ENCODE data around the gene LRMDA.
"Not testable (repeated sequence)": the region's sequence is repeated elsewhere in the genome, so short reads cannot be mapped to it uniquely, and the experiment has no call there.

The LRMDA gene

DNA sequence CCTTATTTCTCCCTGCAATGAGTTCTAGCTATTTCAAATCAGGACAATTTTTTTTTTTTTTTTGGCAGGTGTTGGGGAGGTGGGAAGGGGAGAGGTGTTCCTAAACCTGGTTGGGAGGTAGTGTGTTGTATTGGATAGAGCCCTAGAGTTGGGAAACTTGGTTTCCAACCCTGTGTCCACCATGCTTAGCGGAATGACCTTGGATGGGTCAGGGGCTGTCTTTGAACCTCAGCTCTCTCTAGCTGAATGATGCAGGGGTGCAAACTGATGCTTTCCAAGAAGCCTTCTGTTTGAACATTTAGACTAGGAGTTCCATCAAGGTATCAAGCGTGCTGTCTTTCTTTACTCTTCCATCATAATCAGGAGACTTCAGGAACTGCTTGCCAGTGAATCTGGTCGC lies 332.2 kb downstream of the LRMDA start:
- Histone ChIP-seq H3K27ac (no peak overlapping the region), H3K27me3 (ENCODE audit: insufficient read depth, low read depth) (no peaks in the 10 kb centered on the region), H3K4me3 (IDR thresholded peaks at IDR 0.05; ENCODE audit: insufficient read depth, low read depth, low read length) (no peak overlapping the region), H3K4me2 (no peak overlapping the region; the same call in 1 of the 2 replicates), H3K4me1 (ENCODE audit: low read depth, poor library complexity, severe bottlenecking) (peaks cover 17% of the 10 kb centered on the region), H3K36me3 (ENCODE audit: insufficient read depth) (no peaks in the 10 kb centered on the region), H4K20me1 (ENCODE audit: insufficient read depth) (no peaks in the 10 kb centered on the region), H3K9ac (no peak overlapping the region), H2AFZ (ENCODE audit: low read depth) (no peak overlapping the region), H3K79me2 (ENCODE audit: insufficient read depth, low read depth) (no peaks in the 10 kb centered on the region)
- TF ChIP-seq, protein P1, sequence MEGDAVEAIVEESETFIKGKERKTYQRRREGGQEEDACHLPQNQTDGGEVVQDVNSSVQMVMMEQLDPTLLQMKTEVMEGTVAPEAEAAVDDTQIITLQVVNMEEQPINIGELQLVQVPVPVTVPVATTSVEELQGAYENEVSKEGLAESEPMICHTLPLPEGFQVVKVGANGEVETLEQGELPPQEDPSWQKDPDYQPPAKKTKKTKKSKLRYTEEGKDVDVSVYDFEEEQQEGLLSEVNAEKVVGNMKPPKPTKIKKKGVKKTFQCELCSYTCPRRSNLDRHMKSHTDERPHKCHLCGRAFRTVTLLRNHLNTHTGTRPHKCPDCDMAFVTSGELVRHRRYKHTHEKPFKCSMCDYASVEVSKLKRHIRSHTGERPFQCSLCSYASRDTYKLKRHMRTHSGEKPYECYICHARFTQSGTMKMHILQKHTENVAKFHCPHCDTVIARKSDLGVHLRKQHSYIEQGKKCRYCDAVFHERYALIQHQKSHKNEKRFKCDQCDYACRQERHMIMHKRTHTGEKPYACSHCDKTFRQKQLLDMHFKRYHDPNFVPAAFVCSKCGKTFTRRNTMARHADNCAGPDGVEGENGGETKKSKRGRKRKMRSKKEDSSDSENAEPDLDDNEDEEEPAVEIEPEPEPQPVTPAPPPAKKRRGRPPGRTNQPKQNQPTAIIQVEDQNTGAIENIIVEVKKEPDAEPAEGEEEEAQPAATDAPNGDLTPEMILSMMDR (conservative IDR thresholded peaks at IDR 0.05; ENCODE audit: low read depth, low read length): no peak

GRCh38 chr10:75764974-75765788 lies 333.8 kb downstream of the LRMDA start:
- Histone ChIP-seq H3K4me2 (no peak overlapping the region), H3K27me3 (ENCODE audit: insufficient read depth, low read depth) (no peaks in the 10 kb centered on the region), H3K9ac (no peak overlapping the region), H3K27ac (no peak overlapping the region), H3K4me1 (ENCODE audit: low read depth, poor library complexity, severe bottlenecking) (peaks cover 17% of the 10 kb centered on the region), H3K4me3 (IDR thresholded peaks at IDR 0.05; ENCODE audit: insufficient read depth, low read depth, low read length) (no peak overlapping the region), H3K79me2 (ENCODE audit: insufficient read depth, low read depth) (no peaks in the 10 kb centered on the region), H2AFZ (ENCODE audit: low read depth) (no peak overlapping the region), H3K36me3 (ENCODE audit: insufficient read depth) (no peaks in the 10 kb centered on the region), H4K20me1 (ENCODE audit: insufficient read depth) (no peaks in the 10 kb centered on the region)
- TF ChIP-seq, protein P1 (conservative IDR thresholded peaks at IDR 0.05; ENCODE audit: low read depth, low read length): no peak

GRCh38 chr10:75765789-75766096 lies 334.3 kb downstream of the LRMDA start:
- Histone ChIP-seq H3K4me1 (ENCODE audit: low read depth, poor library complexity, severe bottlenecking) (peaks cover 19% of the 10 kb centered on the region), H3K4me3 (IDR thresholded peaks at IDR 0.05; ENCODE audit: insufficient read depth, low read depth, low read length) (no peak overlapping the region), H4K20me1 (ENCODE audit: insufficient read depth) (no peaks in the 10 kb centered on the region), H3K27ac (no peak overlapping the region), H3K27me3 (ENCODE audit: insufficient read depth, low read depth) (no peaks in the 10 kb centered on the region), H3K79me2 (ENCODE audit: insufficient read depth, low read depth) (no peaks in the 10 kb centered on the region), H3K4me2 (no peak overlapping the region), H2AFZ (ENCODE audit: low read depth) (no peak overlapping the region), H3K36me3 (ENCODE audit: insufficient read depth) (no peaks in the 10 kb centered on the region), H3K9ac (no peak overlapping the region)
- TF ChIP-seq, protein P1 (conservative IDR thresholded peaks at IDR 0.05; ENCODE audit: low read depth, low read length): no peak

- Histone ChIP-seq H3K4me2 (no peak overlapping the region), H2AFZ (ENCODE audit: low read depth) (no peak overlapping the region), H3K79me2 (ENCODE audit: insufficient read depth, low read depth) (no peaks in the 10 kb centered on the region), H3K4me1 (ENCODE audit: low read depth, poor library complexity, severe bottlenecking) (peaks cover 23% of the 10 kb centered on the region), H4K20me1 (ENCODE audit: insufficient read depth) (no peaks in the 10 kb centered on the region), H3K4me3 (IDR thresholded peaks at IDR 0.05; ENCODE audit: insufficient read depth, low read depth, low read length) (no peak overlapping the region), H3K36me3 (ENCODE audit: insufficient read depth) (no peaks in the 10 kb centered on the region), H3K9ac (no peak overlapping the region), H3K27me3 (ENCODE audit: insufficient read depth, low read depth) (no peaks in the 10 kb centered on the region), H3K27ac (no peak overlapping the region)
- TF ChIP-seq, protein P1 (conservative IDR thresholded peaks at IDR 0.05; ENCODE audit: low read depth, low read length): no peak
Measured at GRCh38 chr10:75766106-75766505, 334.7 kb downstream of the LRMDA start.

- not testable (repeated sequence) for H3K27me3 ChIP-seq (ENCODE audit: insufficient read depth, low read depth); H3K4me3 ChIP-seq (IDR thresholded peaks at IDR 0.05; ENCODE audit: insufficient read depth, low read depth, low read length); H3K9ac ChIP-seq; H3K79me2 ChIP-seq (ENCODE audit: insufficient read depth, low read depth); H2AFZ ChIP-seq (ENCODE audit: low read depth); H3K4me2 ChIP-seq; H3K36me3 ChIP-seq (ENCODE audit: insufficient read depth); H3K27ac ChIP-seq; H4K20me1 ChIP-seq (ENCODE audit: insufficient read depth)
- peaks cover 29% of the 10 kb centered on the region for H3K4me1 ChIP-seq (ENCODE audit: low read depth, poor library complexity, severe bottlenecking)
Measured at GRCh38 chr10:75766752-75767151, 335.3 kb downstream of the LRMDA start.
